Brain microvascular endothelial cell (primary cell): Measurements from ENCODE around the gene PDE4D.
A peak's percentile ranks its signal among the peaks of the same experiment; 100 is the strongest.

Experiments
- DNase-seq: peaks from one replicate; pipeline ENCODE4 v3.0.0-alpha.2; 2020
- H3K27ac ChIP-seq: fragments of 250-450 bp; sonication (Bioruptor Pico); 2 replicates; pipeline ENCODE4 v1.5.1; 2020; ENCODE audit warnings: mild to moderate bottlenecking, moderate library complexity
- H3K27me3 ChIP-seq: fragments of 250-450 bp; sonication (Bioruptor Pico); replicated peaks from 2 replicates; pipeline ENCODE4 v1.5.1; 2020; ENCODE audit warnings: mild to moderate bottlenecking
- H3K36me3 ChIP-seq: fragments of 250-450 bp; sonication (Bioruptor Pico); replicated peaks from 2 replicates; pipeline ENCODE4 v1.5.1; 2020; ENCODE audit warnings: mild to moderate bottlenecking
- H3K4me3 ChIP-seq: 2 replicates; pipeline ENCODE4 v1.5.1; 2011; ENCODE audit warnings: low read depth, mild to moderate bottlenecking, control low read depth, low read length, moderate library complexity
- in situ Hi-C: cut with HindIII; loops from 2 replicates; pipeline ENCODE4 v1.10.0; 2017; ENCODE audit warnings: low sequenced_read_pairs, low pct_ligation_motif_present
- TF ChIP-seq, protein P1 (sequence below): IDR thresholded peaks from 2 replicates; pipeline ENCODE4 v1.5.1; 2011; ENCODE audit warnings: low read depth, mild to moderate bottlenecking, moderate library complexity, low read length, control low read depth, inconsistent platforms; ENCODE audit errors: missing control alignments

The PDE4D gene

DNA sequence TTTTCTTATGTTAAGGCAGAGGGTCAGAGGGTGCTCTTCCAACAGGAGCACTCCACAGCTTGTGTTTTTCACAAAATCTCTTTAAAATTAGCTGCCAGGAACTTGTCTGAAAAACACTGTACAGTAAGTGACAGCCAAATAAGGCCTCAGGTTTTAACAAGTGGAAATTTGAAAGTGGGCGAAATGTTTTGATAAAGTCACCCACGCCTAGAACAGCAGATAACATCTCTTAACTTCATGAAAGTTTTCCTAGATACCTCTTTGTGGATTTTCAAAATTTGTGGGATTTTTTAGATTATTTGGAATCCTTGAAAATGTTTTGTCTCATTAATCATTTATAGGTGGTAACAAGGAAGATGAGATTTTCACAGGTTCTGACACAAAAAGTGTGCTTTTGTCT is 121.3 kb downstream of the PDE4D start:
- no peaks in the 10 kb centered on the region for H3K27me3 ChIP-seq
- in situ Hi-C loops = no loop called here
- TF ChIP-seq, protein P1, sequence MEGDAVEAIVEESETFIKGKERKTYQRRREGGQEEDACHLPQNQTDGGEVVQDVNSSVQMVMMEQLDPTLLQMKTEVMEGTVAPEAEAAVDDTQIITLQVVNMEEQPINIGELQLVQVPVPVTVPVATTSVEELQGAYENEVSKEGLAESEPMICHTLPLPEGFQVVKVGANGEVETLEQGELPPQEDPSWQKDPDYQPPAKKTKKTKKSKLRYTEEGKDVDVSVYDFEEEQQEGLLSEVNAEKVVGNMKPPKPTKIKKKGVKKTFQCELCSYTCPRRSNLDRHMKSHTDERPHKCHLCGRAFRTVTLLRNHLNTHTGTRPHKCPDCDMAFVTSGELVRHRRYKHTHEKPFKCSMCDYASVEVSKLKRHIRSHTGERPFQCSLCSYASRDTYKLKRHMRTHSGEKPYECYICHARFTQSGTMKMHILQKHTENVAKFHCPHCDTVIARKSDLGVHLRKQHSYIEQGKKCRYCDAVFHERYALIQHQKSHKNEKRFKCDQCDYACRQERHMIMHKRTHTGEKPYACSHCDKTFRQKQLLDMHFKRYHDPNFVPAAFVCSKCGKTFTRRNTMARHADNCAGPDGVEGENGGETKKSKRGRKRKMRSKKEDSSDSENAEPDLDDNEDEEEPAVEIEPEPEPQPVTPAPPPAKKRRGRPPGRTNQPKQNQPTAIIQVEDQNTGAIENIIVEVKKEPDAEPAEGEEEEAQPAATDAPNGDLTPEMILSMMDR = no peak
- DNase-seq = no peak
- H3K4me3 ChIP-seq = no peak overlapping the region
- H3K36me3 ChIP-seq = no peaks in the 10 kb centered on the region
- H3K27ac ChIP-seq = no peak overlapping the region

DNA sequence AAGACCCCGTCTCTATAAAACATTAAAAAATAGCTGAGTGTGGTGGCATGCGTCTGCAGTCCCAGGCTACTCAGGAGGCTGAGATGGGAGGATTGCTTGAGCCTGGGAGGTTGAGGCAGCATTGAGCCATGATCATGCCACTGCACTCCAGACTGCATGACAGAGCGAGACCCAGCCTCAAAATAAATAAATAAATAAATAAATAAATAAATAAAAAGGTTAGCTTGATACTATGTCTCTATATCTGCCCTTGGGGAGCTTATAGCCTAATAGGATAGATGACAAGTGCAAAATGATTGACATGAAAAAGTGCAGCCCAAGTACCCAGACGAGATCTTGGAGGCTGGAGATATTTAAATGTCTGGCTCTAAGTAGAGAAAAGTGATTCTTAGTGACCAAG is 122.6 kb downstream of the PDE4D start:
- no peaks in the 10 kb centered on the region for H3K27me3 ChIP-seq
- in situ Hi-C loops = no loop called here
- TF ChIP-seq, protein P1 = no peak
- H3K36me3 ChIP-seq = no peaks in the 10 kb centered on the region
- DNase-seq = no peak
- H3K27ac ChIP-seq = no peak overlapping the region
- H3K4me3 ChIP-seq = no peak overlapping the region

DNA sequence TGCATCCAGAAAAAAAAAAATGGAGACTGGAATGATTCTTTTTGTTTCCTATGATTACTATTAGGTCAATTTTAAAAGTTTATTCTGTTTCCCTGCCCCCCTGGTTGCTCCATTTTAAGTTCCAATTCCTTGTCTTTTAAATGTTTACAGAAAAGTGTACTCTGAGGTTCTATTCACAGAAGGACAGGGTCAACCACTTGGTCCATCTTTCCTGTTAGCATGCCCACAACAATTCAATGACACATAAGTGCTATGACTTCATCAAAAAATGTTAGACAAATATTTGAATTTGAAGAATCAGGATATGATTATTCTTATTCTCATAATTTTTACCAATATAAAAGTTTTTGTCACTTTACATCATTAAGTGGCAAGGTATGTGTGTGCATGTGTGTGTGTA is 123.7 kb downstream of the PDE4D start:
- H3K4me3 ChIP-seq = no peak overlapping the region
- in situ Hi-C loops = no loop called here
- TF ChIP-seq, protein P1 = no peak
- H3K27me3 ChIP-seq = no peaks in the 10 kb centered on the region
- peak; percentile 42 for DNase-seq
- no peaks in the 10 kb centered on the region for H3K36me3 ChIP-seq
- peak overlapping the region; percentile 81 for H3K27ac ChIP-seq

DNA sequence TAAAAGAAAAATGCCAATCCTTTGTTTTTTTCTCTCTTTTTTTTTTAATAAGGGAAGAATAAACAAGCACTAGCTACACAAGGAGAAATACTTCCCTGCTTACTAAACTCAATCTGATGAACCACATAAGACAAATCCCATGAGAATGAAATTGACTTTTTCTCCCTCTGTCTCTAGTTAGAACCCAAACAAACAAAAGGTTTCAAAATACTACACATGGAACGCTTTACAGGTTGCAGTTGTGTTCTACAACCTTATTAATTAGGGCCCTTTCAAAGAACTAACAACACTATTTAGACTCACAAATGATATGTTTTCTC is 124.5 kb downstream of the PDE4D start:
- H3K27ac ChIP-seq = peak overlapping the region; percentile 81
- peak overlapping the region; percentile 81 for H3K4me3 ChIP-seq
- TF ChIP-seq, protein P1 = no peak
- no peak for DNase-seq
- H3K27me3 ChIP-seq = no peaks in the 10 kb centered on the region
- in situ Hi-C loops = no loop called here
- no peaks in the 10 kb centered on the region for H3K36me3 ChIP-seq

DNA sequence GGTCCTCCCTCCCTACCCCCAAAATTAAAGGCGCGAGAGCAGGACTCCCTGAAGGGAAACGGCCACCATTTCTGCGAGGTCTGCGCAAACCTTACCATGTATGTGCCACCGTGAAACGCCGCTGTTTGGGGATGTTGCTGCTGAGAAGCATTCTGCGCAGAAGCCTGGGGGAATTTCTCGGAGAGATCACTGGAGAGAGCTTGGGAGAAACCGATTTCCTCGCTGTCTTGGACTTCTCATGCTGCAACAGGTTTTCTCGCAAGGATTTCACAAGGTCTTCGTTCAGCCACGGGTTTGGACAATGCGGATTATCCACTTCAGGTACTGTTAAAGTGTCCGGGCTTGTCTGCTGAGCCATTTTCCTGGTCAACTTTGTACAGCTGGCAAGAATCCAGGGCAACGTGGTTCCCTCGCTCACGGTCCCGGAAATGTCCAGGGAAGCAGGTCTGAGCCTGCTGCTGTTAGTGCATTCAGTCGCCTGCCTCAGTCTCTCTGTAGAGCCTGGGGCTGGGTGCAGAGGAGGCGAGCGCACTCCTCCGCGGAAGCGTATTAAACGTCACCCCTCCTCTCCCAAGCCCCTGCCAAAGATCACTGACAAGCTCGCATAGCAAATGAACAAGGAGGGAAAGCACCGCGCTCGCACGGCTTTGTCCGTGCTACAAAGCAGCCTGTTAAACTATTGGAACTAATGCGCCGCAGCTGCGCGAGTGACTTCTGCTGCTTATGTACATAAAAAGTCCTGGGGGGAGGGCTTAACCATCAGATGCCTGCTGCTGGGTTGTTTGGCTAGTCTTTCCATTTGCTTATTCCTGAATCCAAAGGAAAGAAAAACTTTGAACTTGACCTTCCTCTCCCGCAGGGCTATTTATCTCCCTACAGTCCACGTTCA is 125.1 kb downstream of the PDE4D start:
- TF ChIP-seq, protein P1 = no peak
- peak overlapping the region; percentile 81 for H3K27ac ChIP-seq
- peak overlapping the region; percentile 81 for H3K4me3 ChIP-seq
- peak; percentile 83 for DNase-seq
- in situ Hi-C loops = no loop called here
- no peaks in the 10 kb centered on the region for H3K27me3 ChIP-seq
- H3K36me3 ChIP-seq = no peaks in the 10 kb centered on the region
